AG09319 (cell line): ENCODE measurements around the gene DRC1.

Experiments
- DNase-seq: peaks from one replicate; pipeline ENCODE4 v3.0.0-alpha.2; 2010; ENCODE audit warnings: low read depth; ENCODE audit errors: extremely low read depth
- CTCF ChIP-seq: IDR thresholded peaks from 2 replicates; pipeline ENCODE4 v1.5.1; 2011; ENCODE audit warnings: low read depth, mild to moderate bottlenecking, inconsistent platforms, low read length, moderate library complexity

The DRC1 gene

GRCh38 chr2:26444236-26444635 lies 42.5 kb downstream of the DRC1 start:
- no peak for TF ChIP-seq CTCF

GRCh38 chr2:26448651-26449050 lies 46.9 kb downstream of the DRC1 start:
- no peak for TF ChIP-seq CTCF

More at GRCh38 chr2:26444236-26444635, 42.5 kb downstream of the DRC1 start:
- DNase-seq, result no peak

GRCh38 chr2:26449278-26450030 lies 47.7 kb downstream of the DRC1 start:
- no peak for TF ChIP-seq CTCF
- DNase-seq, result no peak

More at GRCh38 chr2:26448651-26449050, 46.9 kb downstream of the DRC1 start:
- no peak for DNase-seq

GRCh38 chr2:26450031-26450635 lies 48.4 kb downstream of the DRC1 start:
- DNase-seq, result no peak

GRCh38 chr2:26451700-26452099 lies 50.0 kb downstream of the DRC1 start:
- no peak for TF ChIP-seq CTCF
- DNase-seq, result no peak

More at GRCh38 chr2:26450031-26450635, 48.4 kb downstream of the DRC1 start:
- no peak for TF ChIP-seq CTCF

- no peak for DNase-seq
- TF ChIP-seq CTCF, result no peak
Measured at GRCh38 chr2:26453421-26454329, 52.0 kb downstream of the DRC1 start.
